Endodermal cell (in vitro differentiated cells): ENCODE results near the gene TMEM175. TPM values are rescaled to one million over a fixed set of nuclear protein-coding genes. Genes with fewer than 3 reads are reported as not detected.
A peak's percentile ranks its signal among the peaks of the same experiment; 100 is the strongest.

ENCODE experiments used
- DNase-seq: peaks from one replicate; pipeline ENCODE4 v3.0.0-alpha.2; 2017
- H3K27ac ChIP-seq: 2 replicates; pipeline ENCODE4 v1.5.1; 2013; ENCODE audit warnings: mild to moderate bottlenecking, low read depth, low read length, moderate library complexity
- H3K27me3 ChIP-seq: 2 replicates; pipeline ENCODE4 v1.6.1; 2013; ENCODE audit warnings: mild to moderate bottlenecking, low read length, moderate library complexity; ENCODE audit not compliant: insufficient read depth, control insufficient read depth, poor library complexity, severe bottlenecking
- H3K36me3 ChIP-seq: 2 replicates; pipeline ENCODE4 v1.7.0; 2013; ENCODE audit warnings: mild to moderate bottlenecking, low read length, moderate library complexity; ENCODE audit not compliant: control insufficient read depth, insufficient read depth
- H3K4me1 ChIP-seq: one replicate; pipeline ENCODE4 v1.7.0; 2013; ENCODE audit warnings: low read length; ENCODE audit not compliant: control insufficient read depth, insufficient read depth
- H3K4me3 ChIP-seq: 2 replicates; pipeline ENCODE4 v1.5.1; 2013; ENCODE audit warnings: mild to moderate bottlenecking, low read length, moderate library complexity
- H3K9ac ChIP-seq: 2 replicates; pipeline ENCODE4 v1.6.1; 2013; ENCODE audit warnings: mild to moderate bottlenecking, low read length, moderate library complexity; ENCODE audit not compliant: poor library complexity, severe bottlenecking; ENCODE audit errors: extremely low read depth
- H3K9me3 ChIP-seq: 2 replicates; pipeline ENCODE4 v1.6.1; 2013; ENCODE audit warnings: mild to moderate bottlenecking, low read length, moderate library complexity; ENCODE audit not compliant: control insufficient read depth
- H3K27ac Mint-ChIP-seq: 2 replicates; pipeline ENCODE4 v1.8.0; 2020; ENCODE audit warnings: mixed read lengths
- H3K27me3 Mint-ChIP-seq: 2 replicates; pipeline ENCODE4 v1.8.0; 2021; ENCODE audit warnings: mild to moderate bottlenecking, mixed read lengths; ENCODE audit not compliant: insufficient read depth
- H3K36me3 Mint-ChIP-seq: 2 replicates; pipeline ENCODE4 v1.8.0; 2020; ENCODE audit warnings: low read depth, mixed read lengths
- H3K4me1 Mint-ChIP-seq: 2 replicates; pipeline ENCODE4 v1.8.0; 2020; ENCODE audit warnings: mixed read lengths
- H3K4me3 Mint-ChIP-seq: 2 replicates; pipeline ENCODE4 v1.8.0; 2020; ENCODE audit warnings: mild to moderate bottlenecking, moderate library complexity, mixed read lengths
- H3K9me3 Mint-ChIP-seq: 2 replicates; pipeline ENCODE4 v1.8.0; 2020; ENCODE audit warnings: mild to moderate bottlenecking, mixed read lengths
- WGBS, 2 experiments: methylation state at CpG; one replicate each; pipeline versions ENCODE4 v1.1.5 to v1.1.7; 2013; ENCODE audit warnings: missing lambda C conversion rate in 2 of 2, mixed read lengths in 1 of 2; ENCODE audit not compliant: insufficient coverage in 1 of 2, insufficient read length in 1 of 2; 5-methylcytosine and 5-hydroxymethylcytosine counted together
- total RNA-seq, 2 donors: library from RNA; stranded (reverse); fragmentation: NEBNext Ultra II Directional in 1 of 2; extraction: Animal tissue kit (Norgen Biotek cat#: 25700) in 1 of 2; gene quantifications; 2 replicates in 1 of 2; 3 replicates in 1 of 2; pipeline ENCODE4 v1.2.1, GENCODE V29; 2021
- TF ChIP-seq, protein P1 (sequence below): fragments of 200-600 bp; sonication (generic); conservative IDR thresholded peaks from 2 replicates; pipeline ENCODE4 v1.5.0; 2021; ENCODE audit warnings: antibody characterized with exemption, mild to moderate bottlenecking

TMEM175 gene
- total RNA-seq, 2 donors from 2014 or later: 15.9 to 23.0 TPM

DNA sequence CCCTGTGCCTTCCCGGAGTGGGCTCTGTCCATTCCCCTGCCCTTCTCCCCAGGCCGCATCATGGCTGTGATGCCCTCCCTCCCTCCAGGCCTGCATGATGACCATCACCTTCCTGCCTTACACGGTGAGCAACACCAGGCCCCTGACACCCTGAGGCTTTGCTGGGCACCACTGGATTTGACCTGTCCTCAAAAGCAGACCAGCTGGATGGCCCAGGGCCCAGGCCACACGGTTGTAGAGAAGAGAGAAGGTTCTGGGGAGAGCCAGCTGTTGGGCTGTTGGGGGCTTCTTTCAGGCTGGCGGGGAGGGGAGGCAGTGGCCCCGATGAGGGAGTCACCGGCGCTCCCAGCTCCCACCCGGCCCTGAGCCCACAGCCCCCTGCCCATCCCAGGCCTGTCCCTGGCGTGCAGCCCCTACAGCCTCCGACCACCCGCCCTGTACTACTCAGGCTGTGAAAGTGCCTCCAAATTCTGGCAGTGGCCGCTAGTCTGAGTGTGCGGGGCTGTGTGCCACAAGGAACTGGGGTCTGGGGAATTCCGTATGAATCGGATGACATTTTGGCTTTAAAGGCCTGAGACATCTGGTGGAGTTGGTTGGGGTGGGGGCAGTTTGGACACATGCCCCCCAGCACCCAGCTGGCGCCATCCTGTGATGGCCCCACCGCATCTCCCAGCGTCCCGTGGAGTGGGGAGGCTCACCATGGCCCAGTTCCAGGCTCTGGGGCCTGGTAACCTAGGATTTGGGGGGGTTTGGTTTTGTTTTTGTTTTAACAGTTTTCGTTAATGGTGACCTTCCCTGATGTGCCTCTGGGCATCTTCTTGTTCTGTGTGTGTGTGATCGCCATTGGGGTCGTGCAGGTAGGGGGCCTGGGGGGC is 19.6 kb downstream of the TMEM175 start:
- Mint-ChIP-seq H3K27ac (no peak overlapping the region), H3K4me3 (no peak overlapping the region), H3K36me3 (peaks cover 13% of the 10 kb centered on the region), H3K4me1 (peaks cover 11% of the 10 kb centered on the region), H3K27me3 (no peaks in the 10 kb centered on the region), H3K9me3 (no peaks in the 10 kb centered on the region)
- H3K9ac ChIP-seq: no peak overlapping the region
- no peak overlapping the region for H3K27ac ChIP-seq
- TF ChIP-seq, protein P1, sequence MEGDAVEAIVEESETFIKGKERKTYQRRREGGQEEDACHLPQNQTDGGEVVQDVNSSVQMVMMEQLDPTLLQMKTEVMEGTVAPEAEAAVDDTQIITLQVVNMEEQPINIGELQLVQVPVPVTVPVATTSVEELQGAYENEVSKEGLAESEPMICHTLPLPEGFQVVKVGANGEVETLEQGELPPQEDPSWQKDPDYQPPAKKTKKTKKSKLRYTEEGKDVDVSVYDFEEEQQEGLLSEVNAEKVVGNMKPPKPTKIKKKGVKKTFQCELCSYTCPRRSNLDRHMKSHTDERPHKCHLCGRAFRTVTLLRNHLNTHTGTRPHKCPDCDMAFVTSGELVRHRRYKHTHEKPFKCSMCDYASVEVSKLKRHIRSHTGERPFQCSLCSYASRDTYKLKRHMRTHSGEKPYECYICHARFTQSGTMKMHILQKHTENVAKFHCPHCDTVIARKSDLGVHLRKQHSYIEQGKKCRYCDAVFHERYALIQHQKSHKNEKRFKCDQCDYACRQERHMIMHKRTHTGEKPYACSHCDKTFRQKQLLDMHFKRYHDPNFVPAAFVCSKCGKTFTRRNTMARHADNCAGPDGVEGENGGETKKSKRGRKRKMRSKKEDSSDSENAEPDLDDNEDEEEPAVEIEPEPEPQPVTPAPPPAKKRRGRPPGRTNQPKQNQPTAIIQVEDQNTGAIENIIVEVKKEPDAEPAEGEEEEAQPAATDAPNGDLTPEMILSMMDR: no peak
- H3K27me3 ChIP-seq: no peaks in the 10 kb centered on the region
- H3K36me3 ChIP-seq: no peaks in the 10 kb centered on the region
- H3K4me1 ChIP-seq: no peaks in the 10 kb centered on the region
- 92 to 94% methylated on average over 7 to 23 of the region's 23 CpGs for WGBS, 2 experiments
- H3K4me3 ChIP-seq: no peak overlapping the region
- H3K9me3 ChIP-seq: no peaks in the 10 kb centered on the region
- DNase-seq: no peak

DNA sequence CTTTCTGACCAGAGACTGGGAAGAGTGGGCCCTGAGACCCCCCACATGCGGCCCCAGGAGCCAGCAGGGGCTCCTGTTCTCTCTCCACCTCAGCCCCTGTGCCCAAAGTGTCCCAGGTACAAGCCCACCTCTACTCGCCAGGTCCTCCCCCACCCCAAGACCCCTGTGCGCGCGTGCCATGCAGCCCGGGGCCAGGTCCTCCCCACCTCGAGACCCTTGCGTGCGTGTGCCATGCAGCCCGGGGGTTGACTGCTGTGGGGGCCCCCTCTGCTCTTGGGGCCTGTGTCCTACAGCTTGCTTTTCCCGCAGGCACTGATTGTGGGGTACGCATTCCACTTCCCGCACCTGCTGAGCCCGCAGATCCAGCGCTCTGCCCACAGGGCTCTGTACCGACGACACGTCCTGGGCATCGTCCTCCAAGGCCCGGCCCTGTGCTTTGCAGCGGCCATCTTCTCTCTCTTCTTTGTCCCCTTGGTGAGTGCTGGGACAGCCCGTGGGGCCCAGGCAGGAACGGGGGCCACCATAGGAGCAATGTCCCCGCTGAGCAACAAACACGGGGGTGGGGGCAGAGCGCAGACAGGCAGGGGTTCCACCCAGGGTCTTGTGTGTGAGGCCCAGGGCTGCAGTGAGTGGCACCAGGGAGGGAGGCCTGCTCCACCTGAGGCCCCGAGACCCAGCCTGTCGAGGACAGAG is 20.8 kb downstream of the TMEM175 start:
- TF ChIP-seq, protein P1: no peak
- H3K4me3 Mint-ChIP-seq: no peak overlapping the region

DNA sequence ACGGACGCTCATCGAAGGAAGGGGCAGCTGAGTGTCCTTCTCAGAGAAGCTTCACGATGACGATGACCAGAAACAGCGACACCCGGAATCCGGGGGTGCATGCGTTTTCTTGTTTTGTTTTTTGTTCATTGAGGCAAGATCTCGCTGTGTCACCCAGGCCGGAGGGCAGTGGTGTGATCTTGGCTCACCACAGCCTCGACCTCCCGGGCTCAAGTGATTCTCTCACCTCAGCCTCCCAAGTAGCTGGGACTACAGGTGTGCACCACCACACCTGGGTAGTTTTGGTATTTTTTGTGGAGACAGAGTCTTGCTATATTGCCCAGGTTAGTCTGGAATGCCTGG is 21.3 kb downstream of the TMEM175 start:
- DNase-seq: no peak
- TF ChIP-seq, protein P1: no peak
- Mint-ChIP-seq H3K4me1 (peaks cover 3% of the 10 kb centered on the region), H3K36me3 (peaks cover 16% of the 10 kb centered on the region), H3K4me3 (no peak overlapping the region), H3K9me3 (no peaks in the 10 kb centered on the region), H3K27me3 (no peaks in the 10 kb centered on the region), H3K27ac (no peak overlapping the region)
- Histone ChIP-seq H3K4me1 (no peaks in the 10 kb centered on the region), H3K27me3 (no peaks in the 10 kb centered on the region), H3K27ac (no peak overlapping the region), H3K4me3 (no peak overlapping the region), H3K9me3 (no peaks in the 10 kb centered on the region), H3K36me3 (no peaks in the 10 kb centered on the region), H3K9ac (no peak overlapping the region)
- 97% methylated on average over 3 to 13 of the region's 13 CpGs for WGBS, 2 experiments

More for the DNA sequence above, 20.8 kb downstream of the TMEM175 start:
- 93 to 94% methylated on average over 22 to 28 of the region's 28 CpGs for WGBS, 2 experiments
- Mint-ChIP-seq H3K4me1 (peaks cover 8% of the 10 kb centered on the region), H3K27me3 (no peaks in the 10 kb centered on the region), H3K27ac (no peak overlapping the region), H3K36me3 (peaks cover 15% of the 10 kb centered on the region), H3K9me3 (no peaks in the 10 kb centered on the region)
- H3K4me1 ChIP-seq: no peaks in the 10 kb centered on the region
- no peaks in the 10 kb centered on the region for H3K36me3 ChIP-seq
- no peak overlapping the region for H3K9ac ChIP-seq
- H3K9me3 ChIP-seq: no peaks in the 10 kb centered on the region
- no peak overlapping the region for H3K27ac ChIP-seq
- H3K4me3 ChIP-seq: no peak overlapping the region
- H3K27me3 ChIP-seq: no peaks in the 10 kb centered on the region
- DNase-seq: peak; percentile 40
